HL-60/S4 treated with retinoic acid at 250 ng/mL for 4 days and 3 days (cell line): Measurements from ENCODE around the gene CDK14.

ENCODE experiments used
- in situ Hi-C: fragments of 300-500 bp; cut with MboI; formaldehyde crosslinking; loops from 2 replicates; pipeline ENCODE4 v1.7.0; 2022; ENCODE audit warnings: low sequenced_read_pairs

Gene CDK14

GRCh38 chr7:90938371-90938770 is 342.2 kb downstream of the CDK14 start:
- in situ Hi-C loops, result no loop called here

- in situ Hi-C loops, result no loop called here
Measured at GRCh38 chr7:90939666-90940065, 343.5 kb downstream of the CDK14 start.

- in situ Hi-C loops, result no loop called here
Measured at GRCh38 chr7:90944021-90944420, 347.9 kb downstream of the CDK14 start.

GRCh38 chr7:90945104-90945787 is 349.1 kb downstream of the CDK14 start:
- in situ Hi-C loops, result no loop called here

GRCh38 chr7:90946730-90947501 is 350.8 kb downstream of the CDK14 start:
- in situ Hi-C loops, result no loop called here

GRCh38 chr7:90948085-90948484 is 352.0 kb downstream of the CDK14 start:
- in situ Hi-C loops, result no loop called here

- in situ Hi-C loops, result no loop called here
Measured at GRCh38 chr7:90951229-90951628, 355.1 kb downstream of the CDK14 start.

GRCh38 chr7:90951986-90952954 is 356.1 kb downstream of the CDK14 start:
- in situ Hi-C loops, result no loop called here

GRCh38 chr7:90955641-90956207 is 359.6 kb downstream of the CDK14 start:
- in situ Hi-C loops, result no loop called here

GRCh38 chr7:90957883-90958282 is 361.8 kb downstream of the CDK14 start:
- in situ Hi-C loops, result no loop called here

- in situ Hi-C loops, result no loop called here
Measured at GRCh38 chr7:90958647-90959046, 362.5 kb downstream of the CDK14 start.

GRCh38 chr7:90961037-90961725 is 365.1 kb downstream of the CDK14 start:
- in situ Hi-C loops, result no loop called here

GRCh38 chr7:90965211-90965610 is 369.1 kb downstream of the CDK14 start:
- in situ Hi-C loops, result no loop called here

GRCh38 chr7:90966346-90966745 is 370.2 kb downstream of the CDK14 start:
- in situ Hi-C loops, result no loop called here

GRCh38 chr7:90968871-90969270 is 372.8 kb downstream of the CDK14 start:
- in situ Hi-C loops, result no loop called here

- in situ Hi-C loops, result no loop called here
Measured at GRCh38 chr7:90972906-90973550, 376.9 kb downstream of the CDK14 start.

GRCh38 chr7:90977056-90977455 is 380.9 kb downstream of the CDK14 start:
- in situ Hi-C loops, result no loop called here

GRCh38 chr7:90980545-90980944 is 384.4 kb downstream of the CDK14 start:
- in situ Hi-C loops, result no loop called here

- in situ Hi-C loops, result no loop called here
Measured at GRCh38 chr7:90982228-90982627, 386.1 kb downstream of the CDK14 start.

- in situ Hi-C loops, result no loop called here
Measured at GRCh38 chr7:90984692-90985091, 388.6 kb downstream of the CDK14 start.
